HG03060 (cell line): Measurements from ENCODE around the gene STK11.

ENCODE experiments used
- ATAC-seq: cut with Tn5 transposase; IDR thresholded peaks from one replicate; pipeline ENCODE4 v1.9.1; 2021; ENCODE audit warnings: low read depth, moderate number of reproducible peaks; ENCODE audit not compliant: unreplicated experiment

STK11 gene

DNA sequence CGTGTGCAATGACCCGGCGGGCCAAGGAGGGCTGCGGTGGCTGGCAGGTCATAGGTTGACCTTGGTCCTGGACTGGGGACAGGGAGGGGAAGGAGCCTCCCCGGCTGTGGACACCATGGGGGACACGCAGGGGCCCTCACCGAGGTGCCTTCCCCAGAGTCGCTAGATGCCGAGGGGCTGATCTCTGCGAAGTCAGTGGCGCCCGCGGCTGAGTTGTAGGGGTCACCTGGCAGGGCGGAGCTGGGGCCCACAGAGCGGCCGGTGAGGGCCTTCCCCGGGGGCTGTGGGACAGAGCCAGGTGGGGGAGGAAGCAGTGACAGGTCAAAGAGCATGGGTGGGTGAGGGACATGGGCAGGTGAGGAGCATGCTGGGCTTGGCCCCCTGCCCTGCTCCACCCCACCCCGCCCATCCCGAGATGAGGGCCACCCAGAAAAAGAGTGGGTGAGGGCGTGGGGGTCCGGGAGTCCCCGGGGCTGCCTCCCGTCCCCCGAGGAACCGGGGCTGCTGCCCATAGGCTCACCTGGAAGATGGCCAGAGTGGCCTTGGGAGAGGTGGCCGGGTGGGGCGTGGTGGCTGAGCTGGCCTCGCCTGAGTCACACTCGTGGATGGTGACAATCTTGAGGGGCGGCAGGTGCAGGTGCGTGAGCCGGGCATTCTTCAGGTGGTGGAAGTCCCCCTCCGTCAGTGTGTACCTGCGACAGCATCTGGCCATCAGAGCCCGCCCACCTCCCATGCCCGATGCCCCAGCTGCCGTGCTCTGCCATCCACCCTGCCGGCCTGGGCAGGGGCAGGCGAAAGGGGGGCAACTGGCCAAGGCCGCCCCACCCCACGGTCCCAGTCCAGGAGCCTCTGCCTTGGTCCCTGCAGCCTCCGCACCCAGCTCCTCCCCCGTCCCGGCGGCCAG is 28.7 kb downstream of the STK11 start:
- no peak for ATAC-seq

- no peak for ATAC-seq
Measured at GRCh38 chr19:1234955-1235380, 29.4 kb downstream of the STK11 start.

- no peak for ATAC-seq
Measured at GRCh38 chr19:1235625-1236538, 30.3 kb downstream of the STK11 start.

DNA sequence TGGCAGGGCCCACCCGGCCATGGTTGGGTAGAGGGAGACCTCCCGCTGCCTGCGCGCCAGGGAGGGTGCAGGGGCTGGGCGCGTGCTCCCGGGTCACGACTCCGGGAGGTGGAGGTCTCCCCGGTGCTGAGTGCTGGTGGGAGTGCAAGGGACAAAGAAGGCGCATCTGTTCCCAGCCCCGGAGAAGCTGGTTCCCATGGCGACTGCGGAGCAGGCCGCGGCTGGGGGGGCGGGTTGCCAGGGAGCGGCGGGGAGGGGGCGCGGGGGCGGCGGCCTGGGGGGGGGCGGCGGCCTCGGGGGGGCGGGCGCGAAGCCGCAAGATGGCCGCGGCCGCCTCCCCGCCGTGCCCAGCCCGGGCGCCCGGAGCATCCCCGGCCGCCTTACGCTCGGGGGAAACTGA is 31.0 kb downstream of the STK11 start:
- ATAC-seq, result no peak

GRCh38 chr19:1237027-1237659 is 31.6 kb downstream of the STK11 start:
- no peak for ATAC-seq

- no peak for ATAC-seq
Measured at GRCh38 chr19:1237754-1238368, 32.3 kb downstream of the STK11 start, which contains the start of gene CBARP. CBARP (minus strand) TSS chr19:1238005; CDS start chr19:1236100, 1,905 bp downstream.

GRCh38 chr19:1238369-1239303 is 33.1 kb downstream of the STK11 start:
- ATAC-seq, result no peak

- ATAC-seq, result no peak
Measured at GRCh38 chr19:1239420-1239795, 33.8 kb downstream of the STK11 start.

GRCh38 chr19:1239796-1240737 is 34.5 kb downstream of the STK11 start:
- no peak for ATAC-seq

- no peak for ATAC-seq
Measured at GRCh38 chr19:1240925-1241324, 35.3 kb downstream of the STK11 start.

- peak; percentile 48 for ATAC-seq
Measured at GRCh38 chr19:1241417-1242095, 36.0 kb downstream of the STK11 start, which contains the start of gene ATP5F1D. ATP5F1D (plus strand) TSS chr19:1241751; CDS start chr19:1241851, 100 bp downstream.

GRCh38 chr19:1243768-1244692 is 38.5 kb downstream of the STK11 start:
- ATAC-seq, result no peak

- ATAC-seq, result no peak
Measured at GRCh38 chr19:1244693-1245451, 39.3 kb downstream of the STK11 start.

GRCh38 chr19:1245494-1246264 is 40.1 kb downstream of the STK11 start:
- ATAC-seq, result no peak
